HG03342 (cell line): Measurements from ENCODE around the gene RTKN.
A peak's percentile ranks its signal among the peaks of the same experiment; 100 is the strongest.
"Not testable (repeated sequence)": the region's sequence is repeated elsewhere in the genome, so short reads cannot be mapped to it uniquely, and the experiment has no call there.

Experiments used
- ATAC-seq: cut with Tn5 transposase; IDR thresholded peaks from one replicate; pipeline ENCODE4 v1.9.1; 2021; ENCODE audit warnings: mild to moderate bottlenecking, moderate library complexity; ENCODE audit not compliant: unreplicated experiment

The RTKN gene

GRCh38 chr2:74420443-74421103, 21.2 kb downstream of the RTKN start:
- ATAC-seq, result not testable (repeated sequence)

- ATAC-seq, result no peak
Observed at GRCh38 chr2:74420006-74420405, 21.7 kb downstream of the RTKN start.

GRCh38 chr2:74419345-74419744, 22.4 kb downstream of the RTKN start:
- no peak for ATAC-seq

- ATAC-seq, result no peak
Observed at GRCh38 chr2:74418312-74418711, 23.4 kb downstream of the RTKN start.

GRCh38 chr2:74417763-74418162, 24.0 kb downstream of the RTKN start:
- no peak for ATAC-seq

GRCh38 chr2:74417197-74417596, 24.5 kb downstream of the RTKN start:
- no peak for ATAC-seq

GRCh38 chr2:74416778-74417177, 25.0 kb downstream of the RTKN start:
- ATAC-seq, result no peak

- no peak for ATAC-seq
Observed at GRCh38 chr2:74415762-74416395, 25.9 kb downstream of the RTKN start.

GRCh38 chr2:74414881-74415761, 26.6 kb downstream of the RTKN start:
- ATAC-seq, result no peak

- no peak for ATAC-seq
Observed at GRCh38 chr2:74414441-74414840, 27.3 kb downstream of the RTKN start.

- ATAC-seq, result no peak
Observed at GRCh38 chr2:74413001-74413698, 28.6 kb downstream of the RTKN start.

- ATAC-seq, result no peak
Observed at GRCh38 chr2:74407682-74408081, 34.1 kb downstream of the RTKN start.

GRCh38 chr2:74406035-74406434, 35.7 kb downstream of the RTKN start:
- ATAC-seq, result peak; percentile 87

GRCh38 chr2:74401891-74402290, 39.8 kb downstream of the RTKN start:
- no peak for ATAC-seq

- peak; percentile 61 for ATAC-seq
Observed at GRCh38 chr2:74399785-74400184, 42.0 kb downstream of the RTKN start.

- ATAC-seq, result no peak
Observed at GRCh38 chr2:74396149-74396548, 45.6 kb downstream of the RTKN start.

GRCh38 chr2:74393525-74393924, 48.2 kb downstream of the RTKN start:
- no peak for ATAC-seq

- ATAC-seq, result no peak
Observed at GRCh38 chr2:74392449-74392743, 49.3 kb downstream of the RTKN start.

GRCh38 chr2:74391580-74392448, 49.9 kb downstream of the RTKN start:
- peak; percentile 60 for ATAC-seq

- ATAC-seq, result no peak
Observed at GRCh38 chr2:74391209-74391579, 50.5 kb downstream of the RTKN start.
